Measurements from ENCODE around the gene PTPN1. TPM values are rescaled to one million over a fixed set of nuclear protein-coding genes. Genes with fewer than 3 reads are reported as not detected.
A peak's percentile ranks its signal among the peaks of the same experiment; 100 is the strongest.

Gene PTPN1
- total and polyA plus RNA-seq, 2 of the 13 experiments (the other 11 are each of a cell fraction or from before 2014, with no cell fraction given): 17.7 to 37.2 TPM

GRCh38 chr20:50496773-50497385, 13.3 kb upstream of the PTPN1 start:
- in situ Hi-C loops (cut with HindIII; ENCODE audit: extremely low pct_ligation_motif_present, low pct_unique_long_range_greater_than_20kb): no loop called here
- no peak for DNase-seq (ENCODE audit: low spot score)

More at GRCh38 chr20:50496773-50497385, 13.3 kb upstream of the PTPN1 start:
- WGBS (ENCODE audit: low lambda C conversion rate): 19% methylated on average over 5 of the region's 5 CpGs
- Histone ChIP-seq H4K20me1 (ENCODE audit: insufficient read depth, low read length) (no peaks in the 10 kb centered on the region), H3K36me3 (replicated peaks in 1 of 2; ENCODE audit: control insufficient read depth in 1 of 2, insufficient read depth in 2 of 2, low read length in 2 of 2) (no peaks in the 10 kb centered on the region), H3K4me2 (ENCODE audit: low read depth, low read length) (no peak overlapping the region), H3K9me3 (ENCODE audit: low read length) (no peaks in the 10 kb centered on the region), H3K4me3 (replicated peaks in 1 of 3; ENCODE audit: insufficient read depth in 1 of 3, low read depth in 2 of 3, low read length in 3 of 3) (no peak overlapping the region), H2AFZ (ENCODE audit: low read length) (peak overlapping the region; percentile 16), H3K27ac (ENCODE audit: extremely low read length, insufficient read depth, low read length) (no peak overlapping the region), H3K27me3 (ENCODE audit: control insufficient read depth in 1 of 2, insufficient read depth in 2 of 2, low read length in 2 of 2) (peaks cover 5 to 15% of the 10 kb centered on the region in 2 experiments; a peak in 4 of 5 replicates), H3K79me2 (ENCODE audit: insufficient read depth, low read length) (no peaks in the 10 kb centered on the region), H3K4me1 (ENCODE audit: insufficient read depth, low read length) (no peaks in the 10 kb centered on the region), H3K9ac (ENCODE audit: insufficient read depth, low read depth, low read length) (no peak overlapping the region)
- BruUV-seq (replicated peaks): no TSS peak
- POLR2A ChIA-PET: interaction anchor here (0.8 to 1.5 kb wide), 2 partner anchors 9 to 14 kb away, joined by 3 read pairs; partner anchors contain the start of gene PTPN1
- TF ChIP-seq ZNF7 (CRISPR knock-in tag; IDR thresholded peaks at IDR 0.05) (no peak), ZKSCAN8 (CRISPR knock-in tag; IDR thresholded peaks at IDR 0.05; ENCODE audit: borderline replicate concordance) (no peak), MYPOP (CRISPR knock-in tag; IDR thresholded peaks at IDR 0.05) (no peak), MAFF (IDR thresholded peaks at IDR 0.05; ENCODE audit: low read depth, low read length) (no peak), NCOR1 (IDR thresholded peaks at IDR 0.05; ENCODE audit: borderline replicate concordance, low read length) (no peak), ZBTB43 (CRISPR knock-in tag; conservative IDR thresholded peaks at IDR 0.05) (no peak), RERE (CRISPR knock-in tag; IDR thresholded peaks at IDR 0.05; ENCODE audit: low read depth) (no peak), ZKSCAN1 (IDR thresholded peaks at IDR 0.05; ENCODE audit: low read length) (no peak), RBM22 (optimal IDR thresholded peaks at IDR 0.05; ENCODE audit: low read length) (no peak), HNF4G (IDR thresholded peaks at IDR 0.05; ENCODE audit: borderline replicate concordance, low read depth, low read length) (no peak), HNF4G (CRISPR knock-in tag; IDR thresholded peaks at IDR 0.05; ENCODE audit: borderline replicate concordance, low read depth) (no peak), MTA3 (CRISPR knock-in tag; IDR thresholded peaks at IDR 0.05) (no peak), PHB2 (IDR thresholded peaks at IDR 0.05; ENCODE audit: partially characterized antibody) (no peak), ZNF263 (CRISPR knock-in tag; IDR thresholded peaks at IDR 0.05) (no peak), ZNF605 (CRISPR knock-in tag; IDR thresholded peaks at IDR 0.05) (no peak), SIN3A (IDR thresholded peaks at IDR 0.05; ENCODE audit: borderline replicate concordance, low read depth, low read length) (no peak), ARID2 (CRISPR knock-in tag; IDR thresholded peaks at IDR 0.05; ENCODE audit: borderline replicate concordance) (no peak), POLR2G (IDR thresholded peaks at IDR 0.05; ENCODE audit: low read depth, low read length) (no peak)
- FAIRE-seq (no peak), ATAC-seq (no peak)
- intact Hi-C loops (cut with micrococcal nuclease; ENCODE audit: unreplicated experiment): no loop called here
- CTCF ChIA-PET (ENCODE audit: low intra/inter-chr PET ratio, low total read pairs): no interaction called here
